LNCaP clone FGC (cell line): ENCODE measurements around the gene CLK1.
"Not testable (repeated sequence)": the region's sequence is repeated elsewhere in the genome, so short reads cannot be mapped to it uniquely, and the experiment has no call there.

ENCODE experiments used
- DNase-seq: peaks from one replicate; pipeline ENCODE4 v3.0.0-alpha.2; 2011; ENCODE audit warnings: low read depth
- H3K4me3 ChIP-seq: 2 replicates; pipeline ENCODE4 v1.5.1; 2011; ENCODE audit warnings: mild to moderate bottlenecking, low read depth, low read length, control low read depth
- CTCF ChIP-seq: IDR thresholded peaks from 2 replicates; pipeline ENCODE4 v1.5.1; 2012; ENCODE audit warnings: mild to moderate bottlenecking; ENCODE audit not compliant: control insufficient read depth, insufficient read depth; ENCODE audit errors: extremely low read depth

CLK1 gene

GRCh38 chr2:200821686-200822245 is 42.7 kb downstream of the CLK1 start:
- DNase-seq: no peak
- no peak for TF ChIP-seq CTCF
- no peak overlapping the region for H3K4me3 ChIP-seq

GRCh38 chr2:200820573-200821234 is 43.8 kb downstream of the CLK1 start:
- TF ChIP-seq CTCF: no peak
- DNase-seq: no peak
- H3K4me3 ChIP-seq: no peak overlapping the region

GRCh38 chr2:200818732-200819131 is 45.7 kb downstream of the CLK1 start:
- DNase-seq, H3K4me3 ChIP-seq: not testable (repeated sequence)

GRCh38 chr2:200814917-200815316 is 49.5 kb downstream of the CLK1 start:
- TF ChIP-seq CTCF: no peak
- no peak overlapping the region for H3K4me3 ChIP-seq
- no peak for DNase-seq

- H3K4me3 ChIP-seq: no peak overlapping the region
- DNase-seq: no peak
- no peak for TF ChIP-seq CTCF
Observed at GRCh38 chr2:200814276-200814815, 50.1 kb downstream of the CLK1 start.

GRCh38 chr2:200812122-200813022 is 52.1 kb downstream of the CLK1 start:
- DNase-seq: no peak
- peak overlapping the region; percentile 84 for H3K4me3 ChIP-seq

More at GRCh38 chr2:200812122-200813022, 52.1 kb downstream of the CLK1 start:
- TF ChIP-seq CTCF: peak; percentile 72
